SK-N-SH (cell line): Measurements from ENCODE around the gene RARB. TPM values are rescaled to one million over a fixed set of nuclear protein-coding genes. Genes with fewer than 3 reads are reported as not detected.

Source experiments
- CTCF ChIA-PET: fragments of 300-600, 350-600 bp; formaldehyde crosslinking; extraction: SDS; loops from one replicate; lab custom pipeline; 2021; lab: Yijun Ruan, JAX
- POLR2A ChIA-PET: fragments of 350-600 bp; sonication (Branson Sonifier 250); formaldehyde crosslinking; extraction: SDS; loops from one replicate; lab custom pipeline; 2020; ENCODE audit warnings: antibody characterized with exemption, inconsistent platforms; lab: Yijun Ruan, JAX
- DNase-seq: peaks from one replicate; pipeline ENCODE4 v3.0.0; 2012
- H2AFZ ChIP-seq: fragments of 200-600 bp; sonication (generic); 2 replicates; pipeline ENCODE4 v1.8.1; 2016; ENCODE audit warnings: antibody characterized with exemption, mild to moderate bottlenecking, low read depth
- H3F3A ChIP-seq: fragments of 200-600 bp; sonication (generic); replicated peaks from 2 replicates; pipeline ENCODE3; 2016; ENCODE audit warnings: antibody characterized with exemption, mild to moderate bottlenecking; ENCODE audit not compliant: insufficient read depth
- H3K27ac ChIP-seq, 2 experiments: fragments of 200-500 bp in 1 of 2; fragments of 200-600 bp in 1 of 2; sonication (Bioruptor generic) in 1 of 2; sonication (generic), shearing (Covaris generic) in 1 of 2; 2 replicates each; pipeline versions ENCODE4 v1.5.1 to v1.6.1; 2014 to 2016; ENCODE audit warnings: low read depth in 2 of 2, inconsistent platforms in 1 of 2, low read length in 1 of 2, mild to moderate bottlenecking in 1 of 2, mixed read lengths in 1 of 2
- H3K27me3 ChIP-seq: fragments of 200-600 bp; sonication (generic), shearing (Covaris generic); 2 replicates; pipeline ENCODE4 v1.6.1; 2016; ENCODE audit warnings: mixed run types; ENCODE audit not compliant: insufficient read depth
- H3K36me3 ChIP-seq, 2 experiments: fragments of 200-500 bp in 1 of 2; fragments of 200-600 bp in 1 of 2; sonication (Bioruptor generic) in 1 of 2; sonication (generic) in 1 of 2; replicated peaks in 1 of 2; 2 replicates each; pipeline versions ENCODE3 to v1.5.1; 2014 to 2016; ENCODE audit warnings: low read length in 1 of 2, mild to moderate bottlenecking in 1 of 2; ENCODE audit not compliant: insufficient read depth in 2 of 2, control insufficient read depth in 1 of 2
- H3K4me1 ChIP-seq, 2 experiments: fragments of 200-500 bp in 1 of 2; fragments of 200-600 bp in 1 of 2; sonication (Bioruptor generic) in 1 of 2; sonication (generic), shearing (Covaris generic) in 1 of 2; 2 replicates each; pipeline versions ENCODE4 v1.5.1 to v1.6.1; 2014 to 2016; ENCODE audit warnings: low read depth in 1 of 2, low read length in 1 of 2, mixed run types in 1 of 2; ENCODE audit not compliant: insufficient read depth in 2 of 2, control insufficient read depth in 1 of 2
- H3K4me2 ChIP-seq: fragments of 200-600 bp; sonication (generic), shearing (Covaris generic); 2 replicates; pipeline ENCODE4 v1.6.1; 2017; ENCODE audit warnings: mixed run types
- H3K4me3 ChIP-seq, 2 experiments: fragments of 200-500 bp in 1 of 2; fragments of 200-600 bp in 1 of 2; sonication (Bioruptor generic) in 1 of 2; sonication (generic), shearing (Covaris generic) in 1 of 2; 2 replicates each; pipeline versions ENCODE4 v1.5.1 to v1.8.1; 2014 to 2016; ENCODE audit warnings: low read depth in 2 of 2, inconsistent platforms in 1 of 2, low read length in 1 of 2, mild to moderate bottlenecking in 1 of 2, mixed read lengths in 1 of 2, moderate library complexity in 1 of 2
- H3K79me2 ChIP-seq: fragments of 200-600 bp; sonication (generic); 2 replicates; pipeline ENCODE4 v1.8.1; 2017; ENCODE audit warnings: mild to moderate bottlenecking; ENCODE audit not compliant: insufficient read depth
- H3K9ac ChIP-seq: fragments of 200-600 bp; sonication (generic); 2 replicates; pipeline ENCODE4 v1.6.1; 2017; ENCODE audit warnings: mixed run types
- H3K9me2 ChIP-seq: fragments of 200-600 bp; sonication (generic); 2 replicates; pipeline ENCODE4 v1.6.1; 2017; ENCODE audit warnings: mixed run types
- H3K9me3 ChIP-seq: fragments of 200-600 bp; sonication (generic); 2 replicates; pipeline ENCODE4 v1.6.1; 2017; ENCODE audit warnings: mixed run types, mild to moderate bottlenecking, moderate library complexity
- H4K20me1 ChIP-seq: fragments of 200-600 bp; sonication (generic); 2 replicates; pipeline ENCODE4 v1.6.1; 2017; ENCODE audit warnings: mild to moderate bottlenecking, mixed run types; ENCODE audit not compliant: insufficient read depth
- ELF1 ChIP-seq: IDR thresholded peaks from 2 replicates; pipeline ENCODE4 v1.4.0; 2012
- EZH2phosphoT487 ChIP-seq: fragments of 200-600 bp; sonication (generic); IDR thresholded peaks from 2 replicates; pipeline ENCODE4 v1.6.1; 2017; ENCODE audit warnings: low read depth, mixed run types, mild to moderate bottlenecking, antibody characterized with exemption, moderate library complexity, borderline replicate concordance
- RAD21 ChIP-seq: IDR thresholded peaks from 2 replicates; pipeline ENCODE4 v1.6.1; 2012; ENCODE audit warnings: mild to moderate bottlenecking, low read length
- TAF1 ChIP-seq: IDR thresholded peaks from 2 replicates; pipeline ENCODE4 v1.6.1; 2012; ENCODE audit warnings: low read depth, mild to moderate bottlenecking, low read length, moderate library complexity, borderline replicate concordance
- TCF12 ChIP-seq: IDR thresholded peaks from 2 replicates; pipeline ENCODE4 v1.4.0; 2012
- WGBS: methylation state at CpG from one replicate; pipeline ENCODE4 v1.1.6; 2017; ENCODE audit warnings: low lambda C conversion rate; 5-methylcytosine and 5-hydroxymethylcytosine counted together
- polyA plus RNA-seq, 3 experiments: library from polyadenylated mRNA; depleted of rRNA; stranded (reverse); fragments of >200 nt; gene quantifications; 2 replicates each; pipeline ENCODE4 v1.2.3, GENCODE V29; 2012
- TF ChIP-seq, protein P1 (sequence below): IDR thresholded peaks from 2 replicates; pipeline ENCODE4 v1.4.0; 2012; ENCODE audit warnings: low read depth
- TF ChIP-seq, protein P2 (sequence below): IDR thresholded peaks from 2 replicates; pipeline ENCODE4 v1.6.1; 2012; ENCODE audit warnings: mild to moderate bottlenecking, low read depth, low read length, moderate library complexity
- TF ChIP-seq, protein P3 (sequence below): IDR thresholded peaks from 2 replicates; pipeline ENCODE4 v1.4.0; 2012; ENCODE audit warnings: low read depth, borderline replicate concordance

Gene RARB
- polyA plus RNA-seq, 1 of the 3 experiments (the other 2 are of a cell fraction), result 10.7 TPM

DNA sequence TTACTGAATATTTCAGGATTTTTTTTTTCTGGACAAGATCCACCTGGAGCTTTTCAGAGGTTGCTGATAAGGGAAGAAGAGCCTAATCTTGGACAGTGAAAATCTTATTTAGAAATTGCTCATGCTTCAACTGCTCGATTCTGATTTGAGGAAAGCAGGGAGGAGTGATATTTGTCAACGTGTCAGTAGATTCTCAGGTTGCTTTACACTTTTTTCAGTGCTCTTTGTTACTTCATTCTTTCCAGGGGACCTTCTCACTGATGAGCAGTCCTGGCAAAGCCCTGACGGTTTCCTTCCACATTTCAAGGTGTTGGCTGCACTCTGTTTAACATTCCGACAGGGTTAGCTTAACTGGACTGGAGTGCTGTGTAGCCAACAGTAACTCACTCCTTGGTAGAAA lies 24.1 kb upstream of the RARB start:
- Histone ChIP-seq H3K79me2 (no peaks in the 10 kb centered on the region), H4K20me1 (no peaks in the 10 kb centered on the region), H3K27ac (no peak overlapping the region), H3K27me3 (no peaks in the 10 kb centered on the region), H3K36me3 (no peaks in the 10 kb centered on the region), H3K4me3 (no peak overlapping the region), H3K4me2 (no peak overlapping the region), H3K4me1 (no peaks in the 10 kb centered on the region), H3K9me3 (no peaks in the 10 kb centered on the region), H3F3A (no peaks in the 10 kb centered on the region), H2AFZ (no peak overlapping the region), H3K9me2 (no peaks in the 10 kb centered on the region), H3K9ac (no peak overlapping the region)
- 80% methylated on average over 4 of the region's 4 CpGs for WGBS
- no peak for DNase-seq
- TF ChIP-seq, protein P1, sequence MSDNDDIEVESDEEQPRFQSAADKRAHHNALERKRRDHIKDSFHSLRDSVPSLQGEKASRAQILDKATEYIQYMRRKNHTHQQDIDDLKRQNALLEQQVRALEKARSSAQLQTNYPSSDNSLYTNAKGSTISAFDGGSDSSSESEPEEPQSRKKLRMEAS, result no peak
- TF ChIP-seq, protein P2, sequence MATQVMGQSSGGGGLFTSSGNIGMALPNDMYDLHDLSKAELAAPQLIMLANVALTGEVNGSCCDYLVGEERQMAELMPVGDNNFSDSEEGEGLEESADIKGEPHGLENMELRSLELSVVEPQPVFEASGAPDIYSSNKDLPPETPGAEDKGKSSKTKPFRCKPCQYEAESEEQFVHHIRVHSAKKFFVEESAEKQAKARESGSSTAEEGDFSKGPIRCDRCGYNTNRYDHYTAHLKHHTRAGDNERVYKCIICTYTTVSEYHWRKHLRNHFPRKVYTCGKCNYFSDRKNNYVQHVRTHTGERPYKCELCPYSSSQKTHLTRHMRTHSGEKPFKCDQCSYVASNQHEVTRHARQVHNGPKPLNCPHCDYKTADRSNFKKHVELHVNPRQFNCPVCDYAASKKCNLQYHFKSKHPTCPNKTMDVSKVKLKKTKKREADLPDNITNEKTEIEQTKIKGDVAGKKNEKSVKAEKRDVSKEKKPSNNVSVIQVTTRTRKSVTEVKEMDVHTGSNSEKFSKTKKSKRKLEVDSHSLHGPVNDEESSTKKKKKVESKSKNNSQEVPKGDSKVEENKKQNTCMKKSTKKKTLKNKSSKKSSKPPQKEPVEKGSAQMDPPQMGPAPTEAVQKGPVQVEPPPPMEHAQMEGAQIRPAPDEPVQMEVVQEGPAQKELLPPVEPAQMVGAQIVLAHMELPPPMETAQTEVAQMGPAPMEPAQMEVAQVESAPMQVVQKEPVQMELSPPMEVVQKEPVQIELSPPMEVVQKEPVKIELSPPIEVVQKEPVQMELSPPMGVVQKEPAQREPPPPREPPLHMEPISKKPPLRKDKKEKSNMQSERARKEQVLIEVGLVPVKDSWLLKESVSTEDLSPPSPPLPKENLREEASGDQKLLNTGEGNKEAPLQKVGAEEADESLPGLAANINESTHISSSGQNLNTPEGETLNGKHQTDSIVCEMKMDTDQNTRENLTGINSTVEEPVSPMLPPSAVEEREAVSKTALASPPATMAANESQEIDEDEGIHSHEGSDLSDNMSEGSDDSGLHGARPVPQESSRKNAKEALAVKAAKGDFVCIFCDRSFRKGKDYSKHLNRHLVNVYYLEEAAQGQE, result no peak
- TF ChIP-seq, protein P3, sequence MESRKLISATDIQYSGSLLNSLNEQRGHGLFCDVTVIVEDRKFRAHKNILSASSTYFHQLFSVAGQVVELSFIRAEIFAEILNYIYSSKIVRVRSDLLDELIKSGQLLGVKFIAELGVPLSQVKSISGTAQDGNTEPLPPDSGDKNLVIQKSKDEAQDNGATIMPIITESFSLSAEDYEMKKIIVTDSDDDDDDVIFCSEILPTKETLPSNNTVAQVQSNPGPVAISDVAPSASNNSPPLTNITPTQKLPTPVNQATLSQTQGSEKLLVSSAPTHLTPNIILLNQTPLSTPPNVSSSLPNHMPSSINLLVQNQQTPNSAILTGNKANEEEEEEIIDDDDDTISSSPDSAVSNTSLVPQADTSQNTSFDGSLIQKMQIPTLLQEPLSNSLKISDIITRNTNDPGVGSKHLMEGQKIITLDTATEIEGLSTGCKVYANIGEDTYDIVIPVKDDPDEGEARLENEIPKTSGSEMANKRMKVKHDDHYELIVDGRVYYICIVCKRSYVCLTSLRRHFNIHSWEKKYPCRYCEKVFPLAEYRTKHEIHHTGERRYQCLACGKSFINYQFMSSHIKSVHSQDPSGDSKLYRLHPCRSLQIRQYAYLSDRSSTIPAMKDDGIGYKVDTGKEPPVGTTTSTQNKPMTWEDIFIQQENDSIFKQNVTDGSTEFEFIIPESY, result no peak
- no peak for TF ChIP-seq EZH2phosphoT487
- no peak for TF ChIP-seq ELF1
- POLR2A ChIA-PET, result no interaction called here
- CTCF ChIA-PET, result no interaction called here

- H3K4me2 ChIP-seq, result no peak overlapping the region
- H3K79me2 ChIP-seq, result no peaks in the 10 kb centered on the region
- H3K9me2 ChIP-seq, result no peaks in the 10 kb centered on the region
- no peaks in the 10 kb centered on the region for H3K4me1 ChIP-seq
- H3K4me3 ChIP-seq, result no peak overlapping the region
- no peak overlapping the region for H3K9ac ChIP-seq
- DNase-seq, result no peak
- CTCF ChIA-PET, result no interaction called here
- POLR2A ChIA-PET, result no interaction called here
- TF ChIP-seq, protein P2, result no peak
- no peak for TF ChIP-seq RAD21
- no peak for TF ChIP-seq TAF1
- TF ChIP-seq TCF12, result no peak
- TF ChIP-seq, all 33 proteins: peak for 0
- Histone ChIP-seq H3K9me3 (no peaks in the 10 kb centered on the region), H2AFZ (no peak overlapping the region), H4K20me1 (no peaks in the 10 kb centered on the region), H3K36me3 (no peaks in the 10 kb centered on the region), H3K27me3 (no peaks in the 10 kb centered on the region), H3K27ac (no peak overlapping the region), H3F3A (no peaks in the 10 kb centered on the region)
- 86% methylated on average over 4 of the region's 4 CpGs for WGBS
Measured at GRCh38 chr3:25404569-25404968, 23.5 kb upstream of the RARB start.
